Erythroblast (primary cell): ENCODE results near the gene OMP.

Experiments
- GATA1 ChIP-seq: IDR thresholded peaks from 2 replicates; pipeline ENCODE4 v1.6.1; 2011; ENCODE audit warnings: low read depth, mild to moderate bottlenecking, control low read depth, low read length, moderate library complexity
- POLR2A ChIP-seq: IDR thresholded peaks from 2 replicates; pipeline ENCODE4 v1.6.1; 2011; ENCODE audit warnings: mild to moderate bottlenecking, low read length

- TF ChIP-seq POLR2A (no peak), GATA1 (no peak)
Measured at GRCh38 chr11:77080643-77081210, 21.9 kb upstream of the OMP start.
